IPS DF 6.9 (cell line): ENCODE measurements around the gene FKBP15.
"Not testable (repeated sequence)": the region's sequence is repeated elsewhere in the genome, so short reads cannot be mapped to it uniquely, and the experiment has no call there.

Experiments
- DNase-seq: peaks from one replicate; pipeline ENCODE4 v3.0.0-alpha.2; 2013; ENCODE audit warnings: low read depth, low spot score
- H3K27ac ChIP-seq: one replicate; pipeline ENCODE4 v1.5.1; 2013; ENCODE audit warnings: low read length, control low read depth
- H3K27me3 ChIP-seq: 2 replicates; pipeline ENCODE4 v1.6.1; 2013; ENCODE audit warnings: mild to moderate bottlenecking, low read length; ENCODE audit not compliant: control insufficient read depth, insufficient read depth
- H3K36me3 ChIP-seq: 2 replicates; pipeline ENCODE4 v1.6.1; 2013; ENCODE audit warnings: low read length; ENCODE audit not compliant: control insufficient read depth, insufficient read depth
- H3K4me1 ChIP-seq: 2 replicates; pipeline ENCODE4 v1.6.1; 2013; ENCODE audit warnings: low read length; ENCODE audit not compliant: control insufficient read depth, insufficient read depth
- H3K4me3 ChIP-seq: 2 replicates; pipeline ENCODE4 v1.5.1; 2013; ENCODE audit warnings: mild to moderate bottlenecking, low read length
- H3K9me3 ChIP-seq: 2 replicates; pipeline ENCODE4 v1.6.1; 2013; ENCODE audit warnings: low read length, inconsistent platforms; ENCODE audit not compliant: control insufficient read depth, insufficient read depth
- WGBS: extraction: QIAGEN DNeasy Blood & Tissue Kit; methylation state at CpG from one replicate; pipeline ENCODE4 v1.1.7; 2013; ENCODE audit warnings: mixed read lengths, missing lambda C conversion rate; ENCODE audit not compliant: insufficient read length, insufficient coverage; 5-methylcytosine and 5-hydroxymethylcytosine counted together

Gene FKBP15

DNA sequence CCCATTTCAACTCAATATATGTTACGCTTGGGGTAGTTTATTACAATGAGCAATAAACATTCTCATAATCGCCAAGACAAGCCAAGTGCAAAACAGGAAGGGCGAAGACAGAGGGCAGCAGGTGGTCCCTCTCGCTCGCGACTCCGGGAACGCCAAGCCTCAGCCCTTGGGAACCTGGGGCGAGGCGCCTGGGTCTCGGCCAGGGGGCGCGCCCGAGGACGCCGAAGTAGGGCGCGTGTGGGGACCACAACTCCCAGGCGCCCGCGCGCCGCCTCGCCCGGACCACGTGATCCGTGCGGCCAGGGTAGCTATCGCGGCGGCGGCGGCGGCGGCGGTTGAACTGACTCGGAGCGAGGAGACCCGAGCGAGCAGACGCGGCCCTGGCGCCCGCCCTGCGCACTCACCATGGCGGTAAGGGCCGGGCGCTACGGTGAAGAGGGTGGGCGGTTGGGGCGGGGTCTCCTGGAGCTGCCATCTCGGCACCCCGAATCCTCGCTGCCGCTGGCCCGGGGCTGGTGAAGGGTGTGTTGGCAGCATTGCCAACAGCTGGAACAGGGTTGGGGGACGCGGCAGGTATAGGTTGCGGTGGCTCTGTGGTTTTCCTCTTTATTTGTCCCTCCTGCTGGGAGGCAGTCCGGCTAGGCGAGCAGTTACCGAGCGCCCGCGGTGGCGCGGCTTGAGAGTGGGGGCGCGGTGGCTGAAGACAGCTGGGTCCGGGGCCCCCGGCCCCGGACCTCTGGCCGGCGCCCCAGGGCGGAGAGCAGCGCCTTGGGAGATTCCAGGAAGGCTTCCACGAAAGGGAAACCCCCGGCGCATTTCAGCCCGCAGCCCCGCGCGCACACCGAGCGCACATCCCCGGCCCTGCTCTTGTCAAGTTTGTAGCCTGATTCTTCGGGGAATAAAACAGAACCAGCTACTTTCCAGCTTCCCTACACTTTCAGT lies 70.1 kb downstream of the FKBP15 start, which contains the start of gene SLC31A2:
Gene SLC31A2, plus strand, starts transcription at position 338 of the 942 bp plus-strand sequence. Its CDS starts 68 bp downstream, at position 406.
- H3K9me3 ChIP-seq, result no peaks in the 10 kb centered on the region
- no peak within 1 kb of the TSS for H3K27ac ChIP-seq
- peak within 1 kb of the TSS; percentile 79 for H3K4me3 ChIP-seq
- no peaks in the 10 kb centered on the region for H3K4me1 ChIP-seq
- peak; percentile 47 for DNase-seq
- no CpG with 5 or more reads among the region's 87 CpGs for WGBS
- no peaks in the 10 kb centered on the region for H3K36me3 ChIP-seq
- H3K27me3 ChIP-seq, result peaks cover 5% of the 10 kb centered on the region; the same call in 1 of the 2 replicates

DNA sequence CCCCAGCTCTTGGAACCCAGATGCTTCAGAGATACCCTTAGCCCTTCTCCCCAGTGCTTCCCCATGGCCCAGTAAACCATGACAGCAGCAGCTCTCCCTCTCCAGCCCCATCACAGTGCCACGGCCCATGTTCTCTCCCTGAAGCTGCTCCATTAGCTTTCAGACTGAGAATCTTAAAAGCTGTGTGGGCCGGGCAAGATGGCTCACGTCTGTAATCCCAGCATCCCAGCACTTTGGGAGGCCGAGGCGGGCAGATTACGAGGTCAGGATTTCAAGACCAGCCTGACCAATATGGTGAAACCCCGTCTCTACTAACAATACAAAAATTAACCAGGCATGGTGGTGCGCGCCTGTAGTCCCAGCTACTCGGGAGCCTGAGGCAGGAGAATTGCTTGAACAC lies 71.5 kb downstream of the FKBP15 start:
- WGBS, result no CpG with 5 or more reads among the region's 10 CpGs
- not testable (repeated sequence) for H3K4me1 ChIP-seq, H3K4me3 ChIP-seq, DNase-seq, H3K9me3 ChIP-seq, H3K36me3 ChIP-seq, H3K27me3 ChIP-seq, H3K27ac ChIP-seq

DNA sequence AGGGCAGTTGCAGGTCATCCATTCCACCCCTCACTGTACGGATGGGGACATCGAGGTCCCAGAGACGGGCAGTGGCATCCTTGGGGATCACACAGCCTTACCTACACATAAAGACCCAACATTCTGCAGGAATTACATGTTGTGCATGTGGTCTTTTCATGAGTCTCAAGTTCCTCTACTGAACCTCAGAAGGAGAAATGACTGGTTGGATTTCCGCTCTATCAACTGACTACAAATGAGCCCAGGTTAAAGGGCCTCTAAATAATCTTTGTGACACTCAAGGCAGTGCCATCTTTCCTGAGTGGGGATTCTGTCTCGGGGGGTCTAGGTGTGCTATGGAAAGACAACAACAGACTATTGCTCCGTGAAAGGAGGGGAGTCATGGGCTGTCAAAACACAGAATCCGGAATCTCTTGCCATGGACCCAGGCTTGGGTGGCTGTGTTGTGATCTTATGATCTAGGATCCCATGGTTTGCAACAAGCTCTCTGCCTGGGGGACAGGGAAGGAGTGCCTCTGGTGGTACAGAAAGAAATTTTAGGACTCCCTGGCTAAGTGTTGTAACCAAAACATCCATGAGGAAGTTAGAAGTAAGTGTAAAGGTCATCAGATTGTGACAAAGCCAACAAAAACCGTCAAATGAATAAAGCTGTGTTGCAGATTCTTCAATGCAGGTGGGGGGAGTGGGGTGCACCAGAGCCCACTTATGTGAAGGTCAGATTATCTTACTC lies 72.1 kb downstream of the FKBP15 start:
- H3K4me1 ChIP-seq, result no peaks in the 10 kb centered on the region
- DNase-seq, result no peak
- no CpG with 5 or more reads among the region's 8 CpGs for WGBS

DNA sequence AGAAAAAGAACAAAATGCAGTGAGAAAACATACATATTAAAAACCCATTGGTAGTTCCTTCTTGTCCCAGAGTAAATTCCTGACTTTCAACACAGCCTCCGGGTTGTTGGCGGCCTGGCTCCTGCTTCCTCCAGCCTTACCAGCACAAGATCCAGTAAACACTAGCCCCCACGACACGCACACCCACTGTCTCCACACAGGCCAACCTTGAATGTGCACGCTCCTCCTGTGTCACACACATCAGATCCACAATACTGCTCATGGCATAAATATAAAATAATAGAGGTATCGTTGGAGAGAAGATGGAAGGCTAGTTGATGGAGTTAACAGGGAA lies 72.7 kb downstream of the FKBP15 start:
- Histone ChIP-seq H3K27ac (no peak overlapping the region), H3K4me3 (no peak overlapping the region), H3K9me3 (no peaks in the 10 kb centered on the region), H3K36me3 (no peaks in the 10 kb centered on the region), H3K27me3 (peaks cover 5% of the 10 kb centered on the region; the same call in 1 of the 2 replicates), H3K4me1 (no peaks in the 10 kb centered on the region)
- DNase-seq, result no peak
- no CpG with 5 or more reads among the region's 6 CpGs for WGBS

More for the DNA sequence above, 72.1 kb downstream of the FKBP15 start:
- Histone ChIP-seq H3K27ac (no peak overlapping the region), H3K9me3 (no peaks in the 10 kb centered on the region), H3K36me3 (no peaks in the 10 kb centered on the region), H3K27me3 (peaks cover 5% of the 10 kb centered on the region; the same call in 1 of the 2 replicates), H3K4me3 (no peak overlapping the region)

DNA sequence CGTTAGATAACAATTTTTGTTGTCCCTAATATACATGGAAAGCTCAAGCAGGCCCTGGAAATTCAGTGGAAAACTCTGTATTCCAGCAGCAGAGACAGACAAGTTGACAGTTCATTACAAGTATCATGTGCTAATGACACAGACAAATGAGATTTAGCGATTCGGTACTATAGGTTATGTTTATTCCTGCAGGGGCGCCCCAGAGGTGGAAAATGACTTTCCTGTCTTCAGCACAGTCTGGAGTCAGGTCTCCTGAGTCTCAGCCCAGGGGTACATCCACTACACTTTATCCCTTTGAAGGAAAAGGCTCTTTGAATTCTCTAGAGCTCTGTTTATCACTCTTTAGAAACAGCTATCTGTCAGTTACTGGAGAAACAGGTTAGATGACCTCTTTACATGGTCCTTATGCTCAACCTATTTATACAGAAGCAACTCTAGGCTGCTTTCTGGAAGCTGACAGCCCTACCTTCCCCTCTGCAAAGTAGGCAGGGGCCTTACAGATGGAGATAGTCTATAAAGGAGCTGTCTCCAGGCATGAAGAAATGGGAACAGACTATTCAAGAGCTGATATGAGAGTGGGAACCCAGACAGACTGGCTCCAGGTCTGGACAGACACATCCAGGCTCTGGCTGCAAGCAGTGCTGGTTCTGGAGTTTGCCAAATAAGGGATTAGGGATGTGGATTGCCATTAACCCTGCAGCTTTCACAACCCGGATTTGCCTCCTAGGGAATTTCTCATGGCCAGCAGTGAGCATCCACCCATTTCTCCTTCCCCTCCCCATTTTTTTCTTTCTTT lies 77.4 kb downstream of the FKBP15 start:
- no peak overlapping the region for H3K27ac ChIP-seq
- H3K9me3 ChIP-seq, result no peaks in the 10 kb centered on the region
- DNase-seq, result no peak
- no peaks in the 10 kb centered on the region for H3K36me3 ChIP-seq
- H3K27me3 ChIP-seq, result no peaks in the 10 kb centered on the region
- H3K4me1 ChIP-seq, result no peaks in the 10 kb centered on the region
- no peak overlapping the region for H3K4me3 ChIP-seq
- WGBS, result no CpG with 5 or more reads among the region's 5 CpGs

DNA sequence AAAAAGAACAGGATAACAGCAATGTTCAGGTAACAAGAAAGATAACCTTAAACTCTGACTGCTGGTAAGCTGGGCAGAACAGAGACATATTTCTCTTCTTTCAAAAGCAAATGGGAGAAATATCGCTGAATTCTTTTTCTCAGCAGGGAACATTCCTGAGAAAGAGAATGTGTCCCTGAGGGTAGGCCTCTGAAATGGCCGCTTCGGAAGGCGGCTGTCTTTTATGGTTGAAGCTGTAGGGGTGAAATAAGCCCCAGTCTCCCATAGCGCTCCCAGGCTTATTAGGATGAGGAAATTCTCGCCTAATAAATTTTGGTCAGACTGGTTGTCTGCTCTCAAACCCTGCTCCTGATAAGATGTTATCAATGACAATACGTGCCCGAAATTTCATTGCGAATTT lies 80.2 kb downstream of the FKBP15 start:
- DNase-seq, H3K9me3 ChIP-seq, H3K4me1 ChIP-seq, H3K27ac ChIP-seq, H3K4me3 ChIP-seq, H3K27me3 ChIP-seq, H3K36me3 ChIP-seq: not testable (repeated sequence)
- WGBS, result no CpG with 5 or more reads among the region's 9 CpGs

DNA sequence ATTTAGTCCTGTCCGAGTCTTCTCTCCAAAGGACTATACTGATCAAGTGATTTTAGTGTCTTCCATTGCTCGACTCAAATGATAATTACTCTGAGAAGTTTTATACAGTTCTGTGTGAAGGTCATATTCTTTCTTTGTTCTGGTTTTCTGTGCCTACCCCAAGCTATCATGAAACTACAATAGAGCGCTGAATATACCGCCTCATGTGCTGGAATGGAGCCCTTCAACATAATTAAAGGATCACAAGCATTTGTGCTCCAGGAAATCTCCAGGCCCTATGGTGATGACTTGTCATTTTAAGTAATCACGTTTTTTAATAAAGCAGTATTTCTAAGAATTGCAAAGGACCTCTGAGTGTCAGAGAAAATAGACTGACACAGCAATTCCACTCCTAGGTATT lies 81.1 kb downstream of the FKBP15 start:
- no peak for DNase-seq
- WGBS, result no CpG with 5 or more reads among the region's 5 CpGs
- Histone ChIP-seq H3K9me3 (no peaks in the 10 kb centered on the region), H3K4me1 (no peaks in the 10 kb centered on the region), H3K4me3 (no peak overlapping the region), H3K27me3 (no peaks in the 10 kb centered on the region), H3K27ac (no peak overlapping the region), H3K36me3 (no peaks in the 10 kb centered on the region)

DNA sequence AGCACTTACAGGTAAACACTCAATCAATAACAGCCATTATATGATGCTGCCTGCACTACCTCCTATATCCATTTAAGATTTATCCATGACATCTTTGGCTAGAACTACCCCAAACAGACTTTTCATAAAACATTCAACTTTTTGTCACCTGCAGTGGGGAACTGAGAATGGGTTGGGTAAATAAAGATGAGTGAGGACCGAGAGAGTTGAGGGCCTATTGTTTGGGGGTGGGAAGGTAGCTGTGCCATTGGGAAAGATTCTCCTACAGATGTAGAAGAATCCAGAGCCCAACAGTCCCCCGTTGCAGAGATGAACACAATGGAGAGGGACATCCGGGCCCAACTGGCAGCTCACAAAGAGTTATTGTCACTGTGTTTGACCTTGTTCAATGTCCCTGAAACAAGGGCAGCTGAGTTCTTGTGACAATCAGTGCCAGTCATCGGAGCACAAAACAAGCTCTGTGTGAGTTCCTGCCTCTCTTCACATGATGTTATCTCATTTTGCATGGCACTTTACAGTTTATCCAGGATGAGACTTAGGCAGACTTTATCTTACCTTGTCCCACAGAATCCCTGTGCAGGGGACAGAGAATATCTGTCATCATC lies 81.8 kb downstream of the FKBP15 start:
- no peak overlapping the region for H3K4me3 ChIP-seq
- H3K27ac ChIP-seq, result no peak overlapping the region
- H3K27me3 ChIP-seq, result no peaks in the 10 kb centered on the region
- H3K36me3 ChIP-seq, result no peaks in the 10 kb centered on the region
- no CpG with 5 or more reads among the region's 4 CpGs for WGBS
- no peaks in the 10 kb centered on the region for H3K4me1 ChIP-seq
- H3K9me3 ChIP-seq, result no peaks in the 10 kb centered on the region
- DNase-seq, result no peak

DNA sequence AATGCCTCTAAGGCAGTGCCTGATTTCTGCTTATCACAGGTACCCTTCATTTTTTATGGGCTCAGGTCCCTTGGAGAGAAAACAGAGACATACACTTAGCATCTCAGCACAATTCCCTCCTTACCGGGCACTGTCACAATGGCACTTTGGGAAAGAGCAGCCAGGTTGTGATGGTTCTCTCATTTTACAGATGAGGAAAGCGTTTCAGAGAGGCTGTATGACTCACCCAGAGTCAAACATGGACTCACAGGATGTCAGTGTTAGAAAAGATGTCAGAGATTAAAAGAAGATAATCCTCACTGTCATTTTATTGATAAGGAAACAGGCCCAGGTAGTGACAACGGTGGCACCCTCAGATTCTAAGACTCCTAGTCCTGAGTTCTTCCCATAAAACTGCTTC lies 82.3 kb downstream of the FKBP15 start:
- H3K4me3 ChIP-seq, result no peak overlapping the region
- H3K9me3 ChIP-seq, result no peaks in the 10 kb centered on the region
- no peaks in the 10 kb centered on the region for H3K4me1 ChIP-seq
- H3K27ac ChIP-seq, result no peak overlapping the region
- no CpG with 5 or more reads among the region's 3 CpGs for WGBS
- no peak for DNase-seq
- H3K36me3 ChIP-seq, result no peaks in the 10 kb centered on the region
- no peaks in the 10 kb centered on the region for H3K27me3 ChIP-seq
